NCI-H2171 treated with DMSO at 0.1 percent for 48 hours (cell line): ENCODE data around the gene TMEM196.

Experiments used
- DNase-seq: peaks from one replicate; lab custom pipeline; 2025; lab: John Stamatoyannopoulos, UW

Gene TMEM196

DNA sequence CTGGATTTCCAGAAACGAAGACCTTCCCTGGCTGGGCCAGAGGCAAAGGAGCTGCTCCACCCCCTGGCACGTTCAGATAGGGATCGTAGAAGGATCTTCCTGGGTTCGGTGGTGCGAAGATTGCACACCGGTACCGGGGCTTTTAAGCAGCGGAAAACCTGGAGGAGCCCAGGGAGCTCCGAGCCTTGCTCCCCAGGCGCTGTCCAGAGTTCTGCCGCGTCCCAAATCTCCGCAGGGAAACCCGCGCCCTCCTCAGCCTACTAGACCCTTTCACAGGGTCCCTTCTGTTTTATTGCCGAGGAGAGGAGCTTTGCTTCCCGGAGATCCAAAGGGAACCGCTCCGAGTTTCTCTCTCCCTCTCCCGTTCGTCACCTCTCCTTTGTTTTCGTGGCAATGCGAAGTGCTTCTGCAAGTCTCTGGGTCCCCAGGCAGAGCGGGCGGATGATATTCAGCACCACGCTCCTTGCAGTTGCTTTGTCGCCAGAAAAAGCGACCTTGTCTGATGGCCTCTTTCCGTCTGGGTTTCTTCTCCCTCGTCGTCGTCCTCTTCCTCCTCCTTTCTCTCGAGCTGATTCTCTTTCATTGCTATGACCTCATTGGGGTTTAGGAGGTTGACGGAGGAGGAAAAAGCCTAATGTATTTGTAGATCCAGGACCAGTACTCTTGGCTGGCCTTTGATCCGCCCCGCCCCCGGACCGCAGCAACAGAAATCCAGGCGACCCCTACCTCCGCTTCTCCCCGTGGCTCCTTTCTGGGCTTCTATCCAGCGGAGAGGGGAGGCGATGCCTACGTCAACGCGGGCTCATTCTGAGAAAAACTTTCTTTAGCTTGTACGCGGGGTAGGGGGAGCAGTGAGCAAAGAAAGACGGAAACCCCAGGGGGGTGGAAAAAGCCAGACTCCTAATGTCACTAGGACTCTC is at the start of gene TMEM196:
Gene TMEM196 (minus strand): TSS at position 777 of the 920 bp plus-strand sequence. CDS start 921 bp downstream, outside the sequence.
- no peak for DNase-seq

DNA sequence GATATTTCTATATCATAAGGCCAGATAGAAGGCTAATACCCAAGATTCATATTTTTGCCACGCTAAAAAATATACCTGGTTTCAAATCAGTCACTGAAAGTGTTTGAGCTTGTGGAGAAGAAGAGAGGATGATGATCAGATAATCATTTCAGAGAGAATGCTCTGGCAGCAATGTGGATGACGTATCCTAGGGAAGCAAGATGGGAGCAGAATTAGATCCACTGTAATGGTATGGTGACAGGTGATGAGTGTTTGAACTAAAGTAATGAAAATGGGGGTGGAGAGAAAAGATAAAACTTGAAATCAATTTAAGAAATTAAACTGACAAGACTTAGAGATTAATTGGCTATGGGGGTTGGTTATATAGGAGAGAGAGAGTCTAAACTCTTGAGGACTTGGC is 42.7 kb upstream of the TMEM196 start:
- no peak for DNase-seq

- DNase-seq, result no peak
Observed at GRCh38 chr7:19815546-19815945, 42.1 kb upstream of the TMEM196 start.

DNA sequence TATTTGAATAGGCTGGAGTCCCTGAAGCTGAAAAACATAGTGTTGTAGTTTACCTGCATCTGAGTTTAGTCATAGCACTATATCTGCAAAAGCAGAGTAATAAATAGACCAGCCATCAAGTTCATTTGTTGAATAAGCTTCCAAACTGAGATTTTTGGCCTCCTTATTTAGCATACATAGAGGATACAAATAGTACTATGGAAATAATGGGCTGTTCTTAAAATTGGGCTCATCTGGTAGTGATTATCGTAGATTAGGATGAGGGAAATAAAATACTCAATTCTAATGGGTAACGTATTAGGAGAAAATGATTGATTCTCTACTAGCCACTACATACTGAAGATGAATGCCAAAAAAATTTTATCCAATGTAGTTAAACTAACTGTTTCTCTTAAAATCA is 41.4 kb upstream of the TMEM196 start:
- DNase-seq, result no peak

DNA sequence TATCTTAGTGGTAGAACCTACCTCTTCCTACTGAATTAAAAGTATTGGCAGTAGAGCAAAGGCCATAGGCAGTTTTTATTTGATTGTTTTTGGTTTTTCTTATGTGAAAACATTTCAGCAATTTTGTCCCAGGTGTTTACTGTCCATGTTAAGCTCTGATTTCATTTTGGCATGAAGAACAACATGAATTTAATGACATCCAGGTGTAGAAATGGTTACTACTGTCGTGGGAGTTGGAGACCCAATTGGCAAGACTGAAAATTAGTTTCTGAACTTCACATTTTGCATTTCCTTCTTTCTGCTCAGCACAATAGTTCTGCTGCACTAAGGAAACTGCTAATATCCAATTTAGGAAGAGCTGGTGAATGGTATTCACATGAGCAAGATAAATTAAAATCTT is 38.0 kb upstream of the TMEM196 start:
- DNase-seq, result no peak

DNA sequence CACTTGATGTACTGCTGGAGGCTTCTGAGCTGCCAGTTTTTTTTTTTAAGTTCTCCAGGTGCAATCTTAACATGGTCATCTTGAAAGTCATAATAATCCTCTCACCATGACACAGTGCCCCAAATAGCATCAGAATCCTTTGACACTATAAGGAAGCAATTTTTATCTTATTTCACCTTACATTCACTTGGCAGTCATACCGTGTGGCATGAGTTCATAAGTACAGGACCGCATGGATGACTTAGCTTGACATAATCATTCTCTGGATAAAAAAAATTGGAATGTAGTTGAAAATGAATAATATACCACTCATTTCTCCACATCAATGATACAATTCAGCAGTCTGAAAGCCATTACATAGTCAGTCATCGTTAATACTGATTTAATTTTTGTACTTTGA is 25.6 kb upstream of the TMEM196 start:
- no peak for DNase-seq

DNA sequence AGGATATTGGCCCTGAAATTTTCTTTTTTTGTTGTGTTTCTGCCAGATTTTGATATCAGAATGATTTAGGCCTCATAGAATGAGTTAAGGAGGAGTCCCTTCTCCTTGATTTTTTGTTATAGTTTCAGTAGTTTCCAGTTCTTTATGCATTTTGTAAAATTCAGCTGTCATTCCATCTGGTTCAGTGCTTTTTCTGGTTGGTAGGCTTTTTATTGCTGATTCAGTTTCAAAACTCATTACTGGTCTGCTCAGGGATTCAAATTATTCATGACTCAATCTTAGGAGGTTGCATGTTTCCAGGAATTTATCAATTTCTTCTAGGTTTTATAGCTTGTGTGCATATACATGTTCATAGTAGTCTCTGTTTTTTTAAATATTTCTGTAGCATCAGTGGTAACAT is 10.1 kb upstream of the TMEM196 start:
- no peak for DNase-seq

- DNase-seq, result no peak
Observed at GRCh38 chr7:19776981-19777380, 3.6 kb upstream of the TMEM196 start.

GRCh38 chr7:19775578-19775977 is 2.2 kb upstream of the TMEM196 start:
- DNase-seq, result no peak

DNA sequence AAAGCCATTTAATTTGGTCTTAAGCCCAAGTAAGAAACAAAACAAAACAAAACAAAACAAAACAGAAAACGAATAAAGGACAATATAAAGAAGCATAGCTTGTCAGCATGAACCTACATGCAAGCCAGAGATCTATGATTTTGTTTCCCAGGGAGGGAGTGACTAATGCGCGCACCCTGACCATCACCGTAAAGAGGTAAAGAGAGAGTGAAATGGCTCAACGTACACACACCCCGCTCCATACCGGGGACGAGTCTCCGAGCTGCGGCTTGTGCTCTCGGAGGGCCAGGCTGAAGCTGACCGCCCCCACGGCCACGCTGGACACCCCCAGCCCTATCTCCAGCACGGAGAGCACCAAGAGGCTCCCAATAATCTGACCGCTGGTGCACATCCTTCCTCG is 1.1 kb downstream of the TMEM196 start:
- DNase-seq, result no peak

DNA sequence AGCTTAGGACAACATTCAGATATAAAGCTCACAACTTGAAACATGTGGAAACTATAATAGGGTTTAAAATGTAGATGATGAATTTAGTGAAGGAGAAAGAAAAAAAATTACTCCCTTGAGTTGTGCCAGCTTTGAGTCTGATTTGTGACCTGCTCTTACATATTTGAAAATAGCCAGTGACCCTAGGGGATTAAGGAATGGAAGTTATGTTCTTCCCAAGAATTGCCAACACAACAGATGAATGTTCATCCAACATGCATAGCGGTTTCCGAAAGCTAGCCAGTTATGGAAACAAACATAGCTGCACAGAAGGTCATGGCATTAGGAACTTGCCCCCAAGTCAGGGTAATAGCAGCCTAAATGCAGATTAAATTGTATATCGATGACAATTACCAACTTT is 10.8 kb downstream of the TMEM196 start:
- DNase-seq, result no peak

GRCh38 chr7:19754521-19755116 is 18.8 kb downstream of the TMEM196 start:
- peak; percentile 41 for DNase-seq

- no peak for DNase-seq
Observed at GRCh38 chr7:19752020-19752419, 21.4 kb downstream of the TMEM196 start.

GRCh38 chr7:19749658-19750057 is 23.8 kb downstream of the TMEM196 start:
- DNase-seq, result no peak

DNA sequence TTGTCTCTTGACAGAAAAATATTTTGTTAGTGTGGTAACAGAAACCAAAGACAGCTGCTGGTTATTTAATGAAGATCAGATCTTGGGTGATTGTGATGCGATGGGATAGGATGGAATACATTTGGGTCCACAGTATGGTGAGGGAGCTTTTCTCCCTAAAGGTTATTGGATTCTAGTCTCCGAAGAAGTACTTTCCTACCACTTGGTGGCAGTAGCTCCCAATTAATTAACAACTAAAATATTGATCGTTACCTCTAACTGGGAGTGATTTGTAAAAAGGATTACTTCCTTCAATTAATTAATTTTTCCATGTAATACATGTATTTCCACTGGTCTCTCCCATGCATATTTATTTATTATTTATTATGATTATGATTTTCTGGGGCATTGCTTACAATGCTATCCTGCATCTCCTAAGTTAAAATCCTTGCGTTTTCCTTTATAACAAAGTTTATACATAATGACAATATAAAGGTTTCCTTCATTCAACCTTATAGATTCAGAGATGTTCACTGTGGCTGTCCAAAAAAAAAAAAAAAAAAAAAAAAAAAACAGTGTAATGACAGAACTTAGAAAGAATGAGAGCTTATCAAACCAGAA is 25.6 kb downstream of the TMEM196 start:
- DNase-seq, result peak; percentile 45

DNA sequence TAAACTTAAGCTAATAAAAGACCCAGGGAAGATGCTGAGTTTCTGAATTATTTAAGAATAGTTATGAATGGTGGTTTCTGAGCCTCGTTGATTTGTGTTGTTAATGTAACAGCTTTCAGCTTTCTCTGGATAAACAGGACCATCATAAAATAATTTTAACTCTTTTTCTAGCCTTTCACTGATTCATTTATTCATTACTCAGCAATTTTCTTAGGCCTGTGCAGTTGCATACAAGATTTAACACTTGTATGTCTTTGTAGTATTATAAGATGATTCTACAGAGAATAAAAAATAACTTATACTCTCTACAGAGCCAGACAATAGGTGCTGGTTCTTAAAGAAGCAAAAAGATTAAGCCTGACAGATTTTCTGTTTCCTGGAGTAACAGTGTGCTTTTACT is 29.3 kb downstream of the TMEM196 start:
- DNase-seq, result no peak

GRCh38 chr7:19728716-19729115 is 44.7 kb downstream of the TMEM196 start:
- no peak for DNase-seq

GRCh38 chr7:19725770-19726169 is 47.6 kb downstream of the TMEM196 start:
- DNase-seq, result no peak

- DNase-seq, result no peak
Observed at GRCh38 chr7:19715499-19715898, 57.9 kb downstream of the TMEM196 start.

DNA sequence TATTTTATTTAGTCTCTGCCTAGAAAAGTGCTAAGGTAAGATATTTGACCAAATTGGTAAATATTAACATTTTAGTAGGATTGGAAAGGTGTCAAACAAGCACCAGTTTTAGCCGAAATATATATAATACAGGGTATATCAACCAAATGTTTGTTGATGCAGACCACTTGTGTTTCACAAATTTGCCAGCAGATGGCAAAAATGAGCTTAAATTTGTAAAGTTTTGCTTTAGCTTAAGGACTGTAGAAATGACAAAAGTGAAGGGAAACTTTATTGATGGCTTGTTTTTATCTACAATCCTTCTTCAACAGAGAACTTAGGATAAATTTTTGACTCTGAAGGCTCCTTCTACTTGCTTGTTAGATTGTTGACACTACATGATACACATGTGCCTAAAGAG is 59.7 kb downstream of the TMEM196 start:
- DNase-seq, result peak; percentile 6

DNA sequence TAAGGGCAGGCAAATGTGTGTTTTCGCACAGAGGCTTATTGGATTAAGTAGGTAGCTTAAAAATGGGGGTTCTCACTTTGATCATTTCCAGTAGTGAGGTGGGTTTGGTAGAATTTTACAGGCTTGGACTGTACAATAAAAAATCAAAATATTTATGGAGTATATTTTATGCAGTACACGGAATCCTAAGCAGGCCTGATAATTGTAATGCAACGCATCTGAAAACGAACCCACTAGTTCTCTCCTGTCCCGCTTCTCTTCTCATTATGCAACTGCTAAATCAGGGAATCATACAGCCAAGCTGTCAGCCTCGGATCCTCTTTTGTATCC is 64.2 kb downstream of the TMEM196 start:
- no peak for DNase-seq

DNA sequence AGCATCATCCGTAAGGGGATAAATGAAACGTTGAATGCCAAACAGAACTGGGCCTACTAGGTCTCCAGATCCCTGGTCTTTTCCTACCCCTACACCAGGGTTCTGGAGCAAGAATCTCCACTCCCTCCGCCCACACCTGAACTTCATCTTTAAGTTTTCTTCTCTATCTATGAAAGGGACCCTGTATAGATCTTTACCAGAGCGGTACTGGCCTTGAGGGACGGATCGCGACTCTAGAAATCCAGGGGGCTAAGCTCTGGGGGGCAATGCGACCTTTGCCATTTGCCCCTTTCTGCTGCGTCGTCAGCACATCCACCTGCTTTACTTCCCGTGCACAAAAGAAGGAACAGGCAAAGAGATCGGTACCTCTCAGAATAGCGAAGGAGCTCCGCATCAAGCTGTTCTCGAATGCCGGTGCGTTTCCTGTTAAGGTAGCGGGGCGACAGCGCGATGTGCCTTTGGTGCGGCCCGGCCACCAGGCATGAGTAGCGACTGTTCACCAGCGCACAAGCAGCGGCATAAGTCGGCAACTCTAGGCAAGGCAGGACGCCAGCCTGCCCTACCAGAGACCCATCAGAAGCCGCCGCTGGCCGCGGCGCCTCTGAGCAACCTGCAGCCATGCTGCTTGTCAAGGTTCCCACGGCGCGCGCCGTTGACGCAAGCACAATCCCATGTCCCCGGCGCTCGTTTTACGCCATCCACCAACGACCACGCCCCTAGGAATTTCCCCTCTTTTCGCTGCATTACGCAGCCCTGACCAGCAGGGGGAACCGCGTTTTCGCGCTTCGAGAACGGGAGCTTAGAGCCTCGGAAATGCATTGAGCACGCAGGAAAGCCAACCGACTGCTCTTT is 64.8 kb downstream of the TMEM196 start, which contains the start of gene POLR1F:
Gene POLR1F (minus strand): TSS at position 641 of the 852 bp plus-strand sequence. CDS start 21 bp downstream, at position 620.
- peak; percentile 93 for DNase-seq
